Activated CD4-positive, CD25-positive, alpha-beta regulatory T cell treated with anti-CD3 and anti-CD28 coated beads, Interleukin-2, amount 50 U/mL, for 24 hours (primary cell): ENCODE measurements around the gene FGF12.

Experiments used
- ATAC-seq, 2 donors: fragments of 150-1000 bp; cut with Tn5 transposase; one replicate each; pipeline ENCODE4 v1.10.0; 2021; ENCODE audit warnings: mild to moderate bottlenecking in 1 of 2, moderate library complexity in 1 of 2

The FGF12 gene

DNA sequence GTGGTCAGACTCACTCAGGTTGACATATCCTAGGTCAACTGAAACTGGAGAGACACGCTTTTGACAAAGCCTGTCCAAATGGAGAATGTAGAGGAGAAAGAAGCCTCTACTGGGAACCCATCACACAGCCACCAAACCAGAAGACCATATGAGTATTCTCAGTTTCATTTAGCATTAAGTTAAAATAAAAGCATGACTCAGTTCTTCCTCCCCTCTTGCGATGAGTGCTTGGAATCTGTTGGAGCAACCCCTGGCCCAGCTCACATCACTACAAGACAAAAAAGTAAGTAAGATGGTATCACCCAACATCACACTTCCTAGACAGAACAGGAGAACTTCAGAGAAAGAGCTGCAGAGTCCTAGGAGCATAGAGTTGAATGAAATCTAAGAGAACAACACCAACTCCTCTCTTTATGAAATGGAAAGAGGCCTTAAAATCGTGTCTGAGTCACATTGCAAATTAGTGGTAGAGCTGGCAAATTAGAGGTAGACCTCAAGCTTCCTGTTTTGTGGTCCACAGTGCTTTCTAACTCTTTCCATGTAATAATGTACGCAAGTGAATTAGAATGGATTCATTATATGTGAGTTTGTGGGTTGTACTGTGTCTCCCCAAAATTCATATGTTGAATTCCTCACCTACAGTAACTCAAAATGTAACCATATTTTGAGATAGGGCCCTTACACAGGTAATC lies 51.2 kb downstream of the FGF12 start:
- ATAC-seq, result peak; percentile 45 to 72

GRCh38 chr3:192655628-192656027 lies 71.7 kb downstream of the FGF12 start:
- ATAC-seq, result no peak

- ATAC-seq, result no peak
Observed at GRCh38 chr3:192655040-192655439, 72.3 kb downstream of the FGF12 start.

DNA sequence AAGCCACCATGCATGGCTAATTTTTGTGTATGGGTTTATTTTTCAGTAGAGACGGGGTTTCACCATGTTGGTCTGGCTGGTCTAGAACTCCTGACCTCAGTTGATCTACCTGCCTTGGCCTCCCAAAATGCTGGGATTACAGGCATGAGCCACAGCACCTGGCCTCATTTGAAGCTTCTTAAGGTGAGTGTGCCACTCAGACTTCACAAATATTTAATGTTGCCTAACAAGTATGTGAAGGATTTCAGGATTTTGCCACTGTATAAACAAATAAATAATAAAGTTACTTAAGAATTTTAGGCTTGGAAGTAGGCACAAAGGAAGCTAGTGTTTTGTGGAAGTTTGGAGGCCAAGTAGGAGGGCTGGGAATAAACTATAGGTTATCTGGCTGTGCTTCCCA lies 73.5 kb downstream of the FGF12 start:
- ATAC-seq, result no peak

DNA sequence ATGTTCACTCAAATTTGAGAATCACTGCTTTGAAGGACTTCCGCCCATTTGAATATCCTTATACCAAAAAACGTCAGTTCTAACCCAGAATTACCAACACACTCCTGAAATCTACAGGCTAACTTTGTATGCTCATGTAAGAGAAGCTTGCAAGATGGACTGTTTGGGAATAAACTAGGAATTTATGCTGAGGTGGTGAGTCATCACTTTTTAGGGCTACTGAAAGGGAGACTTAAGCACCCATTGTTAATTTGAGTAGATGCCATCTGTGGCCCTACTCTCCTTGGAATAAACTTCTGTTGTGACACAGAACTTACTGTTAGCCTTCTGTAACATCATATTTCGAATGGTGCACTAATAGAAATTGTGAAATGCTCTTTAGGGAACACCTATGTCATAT lies 74.6 kb downstream of the FGF12 start:
- no peak for ATAC-seq

DNA sequence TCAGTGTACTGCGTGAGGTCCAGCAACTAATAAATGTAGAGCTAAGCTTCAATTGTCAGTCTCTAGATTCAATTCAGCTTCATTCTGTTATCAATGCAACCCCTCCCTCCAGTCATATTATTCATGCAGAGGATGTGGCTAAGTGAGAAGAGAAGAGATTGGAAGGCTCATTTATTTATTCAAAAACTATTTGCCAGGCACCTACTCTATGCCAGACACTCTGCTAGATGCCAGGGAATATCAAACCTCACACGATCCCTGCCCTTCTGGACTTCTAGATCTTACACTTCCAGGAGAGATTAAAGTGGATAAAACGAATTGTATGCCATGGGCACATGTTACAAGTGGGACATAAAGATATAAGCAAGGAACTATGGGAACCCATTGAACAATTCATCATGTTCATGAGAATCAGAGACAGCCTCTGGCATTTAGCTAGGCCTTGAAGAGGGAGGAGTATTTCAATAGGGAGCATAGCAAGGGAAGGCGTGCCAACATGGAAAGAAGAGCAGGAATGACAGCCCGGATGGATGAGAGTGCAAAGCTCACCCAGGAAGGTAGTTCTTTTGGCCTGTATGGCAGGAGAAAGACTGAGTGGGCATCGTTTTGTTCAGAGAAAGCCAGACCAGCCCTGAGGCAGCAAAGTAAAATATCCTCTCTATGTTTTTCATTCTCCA lies 75.4 kb downstream of the FGF12 start:
- no peak for ATAC-seq

- no peak for ATAC-seq
Observed at GRCh38 chr3:192645437-192645836, 81.9 kb downstream of the FGF12 start.

GRCh38 chr3:192642651-192643050 lies 84.7 kb downstream of the FGF12 start:
- ATAC-seq, result no peak

DNA sequence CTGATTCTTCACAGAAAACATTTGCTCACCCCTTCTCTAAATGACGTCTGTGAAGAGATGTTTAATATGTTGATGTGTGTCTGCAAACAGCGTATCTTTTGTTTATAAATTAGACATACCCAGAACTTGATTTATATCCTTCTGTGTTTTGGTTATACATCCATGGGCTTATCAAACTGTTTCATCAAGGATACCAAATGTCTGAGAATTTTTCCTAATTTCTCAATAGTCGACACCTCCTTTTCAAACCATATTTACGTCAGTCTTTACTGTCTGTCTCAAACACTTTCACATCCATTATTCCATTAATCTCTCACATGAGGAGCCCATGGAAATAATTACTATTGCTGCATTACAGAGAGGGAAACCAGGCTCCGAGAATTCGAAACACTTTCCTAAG lies 85.4 kb downstream of the FGF12 start:
- ATAC-seq, result no peak

DNA sequence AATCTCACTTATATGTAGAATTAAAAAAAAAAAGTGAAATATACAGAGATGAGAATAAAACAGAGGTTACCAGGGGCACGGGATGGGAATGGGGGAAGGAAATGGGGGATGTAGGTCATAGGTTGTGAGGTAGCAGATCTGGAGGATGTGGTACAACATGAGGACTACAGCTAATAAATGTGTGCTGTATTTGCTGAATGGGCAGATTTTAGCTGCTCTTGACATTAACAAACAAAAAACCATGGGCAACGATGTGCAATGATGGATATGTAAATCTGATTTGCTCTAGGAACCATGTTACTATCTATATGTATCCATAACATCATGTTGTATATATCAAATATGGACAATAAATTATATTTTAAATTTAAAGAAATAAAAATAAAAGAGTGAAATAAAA lies 87.4 kb downstream of the FGF12 start:
- no peak for ATAC-seq

DNA sequence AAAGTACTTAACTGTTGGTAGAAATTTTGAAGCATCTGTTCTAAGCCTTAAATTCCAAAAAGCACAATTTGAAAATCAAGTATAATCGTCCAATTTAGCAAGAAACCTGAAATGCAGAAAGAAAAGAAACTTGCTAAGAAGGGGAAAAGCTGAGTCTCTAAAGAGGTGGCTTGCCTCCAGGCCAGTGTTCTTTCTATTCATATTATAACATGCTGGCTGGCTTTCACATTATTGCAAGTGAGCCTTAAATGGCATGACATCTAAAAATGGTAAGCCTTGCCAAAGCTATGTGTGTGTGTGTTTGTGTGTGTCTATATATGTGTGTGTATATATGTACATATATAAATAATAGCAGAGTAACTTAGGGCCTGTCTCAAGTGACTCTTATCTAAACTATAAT lies 89.5 kb downstream of the FGF12 start:
- ATAC-seq, result no peak

DNA sequence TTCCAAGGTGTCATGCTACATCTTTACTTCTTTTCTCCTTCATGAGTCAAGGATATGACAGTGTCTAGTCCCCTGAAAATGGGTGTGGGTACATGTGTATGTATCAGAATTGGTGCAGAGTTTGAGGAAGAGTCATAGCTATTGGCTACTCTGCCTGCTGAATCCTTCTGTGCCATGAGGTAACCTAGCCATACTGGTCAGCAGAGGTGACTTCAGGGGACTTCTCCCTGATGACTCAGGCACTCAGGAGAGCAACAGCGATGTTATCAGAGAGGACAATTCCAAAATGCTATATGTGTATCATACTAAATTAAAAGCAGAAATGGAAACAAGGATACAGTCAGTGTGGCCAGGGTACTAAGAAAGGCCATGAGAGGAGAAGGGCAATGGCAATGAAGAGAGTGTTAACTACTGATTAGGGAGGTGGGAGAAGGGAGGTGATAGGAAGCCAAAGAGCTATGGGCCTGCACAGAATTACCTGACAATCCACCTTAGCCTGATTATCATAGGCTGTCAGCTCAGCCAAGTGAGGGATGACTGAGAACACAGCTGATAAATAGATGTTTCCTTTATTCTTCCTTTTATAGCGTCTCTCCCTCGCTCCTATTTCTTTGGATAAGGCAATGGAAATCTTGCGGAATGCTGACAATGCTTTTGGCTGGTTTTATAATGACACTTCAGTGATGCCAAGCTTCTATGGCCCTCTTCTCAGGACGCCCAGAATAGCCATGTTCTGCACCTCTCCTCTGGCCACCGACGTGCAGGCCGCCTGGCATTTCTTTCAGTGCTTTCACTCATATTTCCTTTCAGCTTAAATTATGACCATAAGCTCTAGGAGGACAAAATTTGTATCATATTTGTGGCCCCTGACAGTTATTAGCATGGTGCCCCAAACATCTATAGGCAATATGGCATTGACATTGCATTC lies 90.6 kb downstream of the FGF12 start:
- ATAC-seq, result no peak

DNA sequence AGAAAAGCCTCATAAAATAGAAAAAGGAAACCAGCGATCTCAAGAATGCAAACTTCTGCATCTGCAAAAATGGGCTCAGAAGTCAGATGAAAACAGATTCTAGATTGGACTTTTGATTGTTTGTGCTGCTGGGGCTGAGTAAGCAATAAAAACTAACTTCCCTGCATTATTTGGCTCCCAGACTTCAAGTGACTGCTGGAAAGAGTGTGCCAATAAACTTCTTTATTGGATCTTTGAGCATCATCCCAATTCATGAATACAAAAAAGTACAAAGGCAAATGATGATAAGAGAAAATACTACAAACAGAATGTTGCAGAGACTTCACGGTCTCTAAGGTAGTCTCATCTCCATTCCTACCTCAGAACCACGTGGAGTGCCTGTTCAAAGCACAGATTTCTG lies 97.9 kb downstream of the FGF12 start:
- no peak for ATAC-seq

DNA sequence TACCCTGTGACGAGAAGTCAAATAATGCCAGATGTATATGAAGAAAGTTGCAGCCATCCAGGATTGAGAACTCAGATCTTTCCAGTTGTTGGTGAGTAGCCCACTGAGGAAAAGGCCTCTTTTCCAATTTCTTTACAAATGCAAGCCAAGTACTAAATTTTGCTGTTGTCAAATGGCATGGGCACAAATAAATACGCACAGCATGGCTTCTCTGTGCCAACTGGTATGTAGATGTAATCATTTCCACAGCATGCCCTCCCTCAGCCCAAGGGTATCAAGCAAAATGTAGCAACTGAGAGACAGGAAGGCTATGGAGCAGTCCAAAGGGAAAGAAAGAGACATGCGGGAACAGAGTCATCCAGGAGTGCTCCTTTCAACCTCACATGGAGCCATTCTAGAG lies 105.4 kb downstream of the FGF12 start:
- no peak for ATAC-seq

GRCh38 chr3:192620275-192620674 lies 107.1 kb downstream of the FGF12 start:
- no peak for ATAC-seq

GRCh38 chr3:192611411-192611810 lies 115.9 kb downstream of the FGF12 start:
- no peak for ATAC-seq

- no peak for ATAC-seq
Observed at GRCh38 chr3:192608726-192609600, 118.4 kb downstream of the FGF12 start.

GRCh38 chr3:192607798-192608197 lies 119.5 kb downstream of the FGF12 start:
- no peak for ATAC-seq

DNA sequence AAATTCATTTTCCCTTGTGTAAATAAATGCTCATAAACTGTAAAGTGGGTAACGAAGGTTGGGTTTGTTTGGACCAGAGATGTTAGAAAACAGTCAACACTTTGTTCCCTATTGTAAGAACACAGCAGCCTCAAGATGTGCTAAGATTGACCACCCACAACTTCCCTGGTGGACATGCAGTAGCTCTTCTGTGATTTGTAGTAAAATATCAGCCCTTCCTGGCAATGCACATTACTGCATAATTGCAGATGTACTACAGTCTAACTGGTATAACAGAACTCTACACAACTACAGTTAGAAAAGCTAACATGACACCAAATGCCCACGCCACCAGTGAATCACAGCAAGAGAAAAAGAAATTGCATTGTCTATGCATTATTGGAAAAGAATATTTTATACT lies 129.4 kb downstream of the FGF12 start:
- ATAC-seq, result no peak

DNA sequence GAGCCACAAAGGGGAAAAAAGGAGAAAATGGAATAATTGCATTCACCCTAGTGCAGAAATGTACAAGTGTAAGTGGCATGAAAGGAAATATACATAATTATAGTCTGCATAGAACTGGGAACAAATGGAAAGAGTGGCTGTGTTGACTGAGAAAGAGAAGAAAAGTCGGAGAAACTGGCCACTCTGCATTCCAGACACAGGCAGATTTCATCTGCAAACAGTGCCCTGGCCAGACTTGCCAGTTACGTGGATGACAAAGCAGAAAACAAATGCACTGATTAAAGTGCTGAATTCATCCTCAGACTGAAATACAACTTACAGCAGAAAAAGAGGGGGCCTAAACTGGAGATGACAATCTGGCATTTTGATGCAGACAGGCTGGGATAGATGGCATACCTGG lies 129.8 kb downstream of the FGF12 start:
- ATAC-seq, result no peak

DNA sequence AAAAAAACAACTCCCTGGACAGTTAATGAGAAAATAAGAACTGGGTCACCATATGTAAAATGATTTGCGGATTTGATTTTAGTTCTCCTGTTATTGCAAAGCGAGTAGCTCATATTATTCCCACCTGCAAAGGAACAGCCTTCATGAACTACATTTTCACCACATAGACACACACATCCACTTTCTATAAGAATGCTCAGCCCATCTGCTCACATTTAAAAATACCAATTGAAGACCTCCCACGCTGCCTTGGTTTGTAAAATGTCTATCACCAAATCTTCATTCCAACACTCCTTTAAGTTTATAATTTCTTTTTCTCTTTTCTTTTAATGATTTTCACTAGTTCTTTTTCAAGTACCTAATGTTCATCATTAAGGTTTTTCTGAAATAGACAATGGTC lies 148.6 kb downstream of the FGF12 start:
- ATAC-seq, result no peak

GRCh38 chr3:192577811-192578210 lies 149.5 kb downstream of the FGF12 start:
- no peak for ATAC-seq

- no peak for ATAC-seq
Observed at GRCh38 chr3:192577271-192577670, 150.1 kb downstream of the FGF12 start.
